NCI-H1417 treated with DMSO at 0.1 percent for 48 hours (cell line): ENCODE results near the gene UBTD2.
"Not testable (repeated sequence)": the region's sequence is repeated elsewhere in the genome, so short reads cannot be mapped to it uniquely, and the experiment has no call there.

Source experiments
- DNase-seq: peaks from one replicate; lab custom pipeline; 2025; lab: John Stamatoyannopoulos, UW

Gene UBTD2

GRCh38 chr5:172291837-172292236, 8.3 kb upstream of the UBTD2 start:
- DNase-seq: not testable (repeated sequence)

- DNase-seq: no peak
These were observed 4.9 kb upstream of the UBTD2 start for GRCh38 chr5:172288465-172288864.

DNA sequence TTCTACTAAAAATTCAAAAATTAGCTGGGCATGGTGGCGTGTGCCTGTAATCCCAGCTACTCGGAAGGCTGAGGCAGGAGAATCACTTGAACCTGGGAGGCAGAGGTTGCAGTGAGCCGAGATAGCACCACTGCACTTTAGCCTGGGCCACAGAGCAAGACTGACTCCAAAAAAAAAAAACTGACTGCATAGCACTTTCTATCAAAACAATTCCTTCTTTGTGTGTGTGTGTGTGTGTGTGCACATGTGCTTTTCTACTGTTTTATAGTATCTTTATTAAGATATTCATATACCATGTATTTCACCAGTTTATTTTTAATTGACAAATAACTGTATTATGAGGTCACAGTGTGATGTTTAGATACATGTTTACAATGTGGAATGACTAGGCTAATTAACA, 3.6 kb upstream of the UBTD2 start:
- DNase-seq: not testable (repeated sequence)

DNA sequence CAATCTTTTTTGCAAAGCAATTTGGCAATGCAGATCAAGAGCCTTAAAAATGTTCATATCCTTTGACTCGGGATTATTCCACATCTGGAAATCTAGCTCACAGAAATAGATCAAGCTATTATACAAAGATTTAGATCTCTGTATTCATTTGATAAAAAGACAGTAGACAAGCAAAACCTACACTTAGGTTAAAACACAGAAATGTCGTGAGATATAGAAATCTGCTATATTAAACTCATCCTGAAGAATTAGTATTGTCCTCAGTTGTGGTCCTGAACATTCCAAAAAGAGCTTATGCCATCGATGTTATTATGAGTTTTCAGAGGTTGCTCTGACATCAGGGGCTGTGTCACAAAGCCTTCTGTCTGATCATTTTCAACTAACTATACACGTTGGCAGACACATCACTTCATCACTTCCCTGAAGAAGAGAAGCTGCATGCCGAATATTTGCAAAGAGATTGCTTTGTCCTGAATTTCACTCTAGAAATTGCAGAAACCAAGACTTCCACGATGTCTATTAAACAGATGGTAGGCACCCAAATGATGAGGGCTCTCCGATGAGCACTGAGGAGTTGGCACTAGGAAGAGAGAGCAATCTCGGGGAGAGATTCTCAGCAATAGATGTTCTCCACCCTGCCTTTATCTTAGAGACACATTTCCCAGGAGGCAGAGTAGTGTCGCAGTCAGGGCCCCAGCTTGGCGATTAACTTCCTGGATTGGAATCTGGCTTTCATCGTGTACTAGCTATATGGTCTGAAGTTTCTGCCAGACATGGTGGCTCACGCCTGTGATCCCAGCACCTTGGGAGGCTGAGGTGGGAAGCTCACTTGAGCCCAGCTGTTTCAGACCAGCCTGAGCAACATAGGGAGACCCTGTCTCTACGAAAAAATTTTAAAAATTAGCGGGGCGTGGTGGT, 1.9 kb upstream of the UBTD2 start:
- DNase-seq: no peak

DNA sequence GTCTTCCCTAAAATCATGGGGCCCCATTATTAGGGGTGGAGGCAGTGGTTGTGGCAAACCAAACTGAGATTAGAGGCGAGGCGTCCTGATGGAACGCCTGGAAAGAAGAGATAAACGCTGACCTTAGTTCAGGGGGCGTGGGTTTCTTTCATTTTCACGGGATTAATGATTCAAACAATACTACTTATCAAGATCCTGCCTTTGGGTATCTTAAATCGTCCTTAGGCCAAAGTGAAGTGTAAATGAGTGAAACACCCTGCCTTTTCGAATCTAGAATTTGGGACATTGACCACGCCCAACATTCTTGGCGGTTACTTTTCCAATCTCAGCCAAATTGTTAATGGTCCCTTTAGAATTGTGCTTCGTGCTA, 1.0 kb upstream of the UBTD2 start:
- DNase-seq: no peak

DNA sequence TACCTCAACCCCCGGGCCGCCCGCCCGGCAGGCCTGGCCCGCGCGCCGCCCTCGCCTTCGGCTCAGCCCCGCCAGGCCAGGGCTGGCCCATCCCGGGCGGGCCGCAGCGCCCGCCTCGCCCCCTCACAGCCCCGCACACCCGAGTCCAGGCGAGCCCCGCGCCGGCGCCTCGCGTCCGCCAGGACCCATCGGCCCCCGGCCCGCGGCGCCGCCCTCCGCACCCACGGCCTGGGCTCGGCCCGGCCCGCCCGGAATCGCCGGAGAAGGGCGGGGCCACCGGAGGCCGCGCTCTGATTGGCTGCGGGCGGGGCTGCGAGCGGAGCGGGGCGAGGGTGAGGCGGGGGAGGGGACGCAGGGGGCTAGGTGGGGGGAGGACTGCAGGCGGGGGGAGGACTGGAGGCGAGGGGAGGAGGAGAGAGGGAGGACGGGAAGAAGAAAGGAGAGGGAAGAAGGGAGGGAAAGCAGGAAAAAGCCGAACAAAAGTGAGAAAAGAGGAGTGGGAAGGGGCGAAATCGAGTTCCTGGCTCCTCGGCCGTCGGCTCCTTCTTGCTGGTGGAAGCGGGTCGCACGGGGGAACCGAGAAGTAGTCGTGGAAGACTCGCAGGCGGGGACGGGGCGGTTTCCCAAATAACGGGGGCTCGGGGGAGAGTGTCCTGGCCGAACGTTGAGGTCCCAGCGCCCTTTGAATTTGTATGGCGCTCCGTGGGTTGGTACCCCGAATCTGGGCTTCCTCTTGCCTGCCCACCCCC, 472 bp upstream of the UBTD2 start:
- DNase-seq: no peak

GRCh38 chr5:172282272-172283019, 1.1 kb downstream of the UBTD2 start:
- no peak for DNase-seq

GRCh38 chr5:172281346-172281745, 2.2 kb downstream of the UBTD2 start:
- no peak for DNase-seq

- DNase-seq: no peak
These were observed 2.6 kb downstream of the UBTD2 start for GRCh38 chr5:172280929-172281328.

GRCh38 chr5:172280317-172280716, 3.2 kb downstream of the UBTD2 start:
- no peak for DNase-seq

- no peak for DNase-seq
These were observed 5.2 kb downstream of the UBTD2 start for GRCh38 chr5:172278356-172278755.

GRCh38 chr5:172276214-172276613, 7.3 kb downstream of the UBTD2 start:
- no peak for DNase-seq

GRCh38 chr5:172274951-172275753, 8.4 kb downstream of the UBTD2 start:
- no peak for DNase-seq

DNA sequence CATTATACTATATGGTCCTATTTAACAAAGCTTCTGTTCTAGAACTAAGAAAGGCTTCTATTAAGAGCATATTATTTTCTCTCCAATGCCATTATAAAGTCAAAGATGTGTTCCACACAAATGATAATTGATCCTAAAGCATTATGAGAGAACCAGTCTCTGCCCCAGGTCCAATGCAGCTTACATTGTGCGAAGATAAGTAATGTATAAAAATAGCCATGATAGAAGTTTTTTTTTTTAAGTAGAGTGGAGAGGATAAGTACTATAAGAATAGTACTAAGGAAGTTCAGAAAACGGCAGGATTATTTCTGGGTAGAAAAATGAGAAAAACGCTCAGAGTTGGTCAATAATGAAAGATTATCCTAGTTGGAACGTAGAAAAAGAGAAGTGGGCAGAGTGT, 15.6 kb downstream of the UBTD2 start:
- DNase-seq: no peak

- DNase-seq: no peak
These were observed 16.9 kb downstream of the UBTD2 start for GRCh38 chr5:172266676-172267092.

DNA sequence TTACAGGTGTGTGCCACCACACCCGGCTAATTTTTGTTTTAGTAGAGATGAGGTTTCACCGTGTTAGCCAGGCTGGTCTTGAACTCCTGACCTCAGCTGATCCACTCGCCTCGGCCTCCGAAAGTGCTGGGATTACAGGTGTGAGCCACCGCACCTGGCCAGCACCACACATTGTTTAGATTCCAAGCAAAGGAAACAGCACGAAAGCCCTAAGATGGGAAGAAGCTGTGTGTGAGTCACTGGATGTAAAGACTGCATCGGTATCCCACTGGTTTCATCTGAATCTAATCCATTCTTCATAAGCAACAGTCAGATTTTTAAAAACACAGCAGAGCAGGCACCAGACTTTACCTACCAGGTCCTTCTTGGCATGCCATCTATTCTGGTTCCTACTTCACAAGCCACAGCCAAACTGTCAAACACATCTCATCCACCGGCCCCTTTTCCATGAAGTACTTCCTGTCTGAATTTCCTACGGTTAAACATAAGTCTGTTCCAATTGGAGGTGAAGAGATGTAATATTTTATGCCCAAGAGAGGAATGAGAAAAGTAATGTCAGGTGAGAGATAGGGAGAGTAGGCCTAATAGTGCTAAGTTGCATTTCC, 17.4 kb downstream of the UBTD2 start:
- DNase-seq: no peak

- no peak for DNase-seq
These were observed 18.7 kb downstream of the UBTD2 start for GRCh38 chr5:172264815-172265395.

DNA sequence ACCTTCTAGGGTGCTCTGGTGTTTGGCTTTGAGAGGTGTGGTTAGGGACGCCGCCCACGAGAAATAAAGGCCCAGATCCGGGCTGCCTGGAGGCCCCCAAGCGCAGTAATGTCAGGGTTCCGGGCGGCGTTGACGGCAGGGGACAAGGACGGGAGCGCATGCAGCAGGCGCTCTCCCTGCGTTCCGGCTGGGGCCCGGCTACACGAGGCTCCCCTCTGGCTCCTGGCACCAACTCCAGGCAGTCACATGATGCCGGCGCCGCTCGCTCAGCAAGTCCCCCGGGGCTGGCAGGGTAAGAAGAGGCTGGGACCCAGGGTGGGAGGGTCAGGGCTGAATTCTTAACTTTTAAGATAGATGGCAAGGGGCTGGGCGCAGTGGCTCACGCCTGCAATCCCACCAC, 28.1 kb downstream of the UBTD2 start:
- no peak for DNase-seq

GRCh38 chr5:172252501-172252900, 31.1 kb downstream of the UBTD2 start:
- no peak for DNase-seq

DNA sequence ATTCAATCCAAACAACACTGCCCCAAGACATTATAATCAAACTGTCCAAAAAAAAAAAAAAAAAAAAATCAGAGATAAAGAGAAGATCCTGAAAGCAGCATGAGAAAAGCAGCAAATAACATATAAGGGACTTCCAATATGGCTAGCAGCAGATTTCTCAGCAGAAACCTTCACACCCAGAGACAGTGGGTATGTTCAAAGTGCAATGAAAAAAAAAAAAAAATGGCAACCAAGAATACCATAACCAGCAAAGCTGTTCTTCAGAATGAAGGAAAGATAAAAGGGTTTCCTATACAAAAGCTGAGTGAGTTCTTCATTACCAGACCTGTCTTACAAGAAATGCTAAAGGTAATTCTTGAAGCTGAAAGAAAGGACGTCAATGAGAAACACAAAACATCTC, 32.1 kb downstream of the UBTD2 start:
- DNase-seq: no peak

GRCh38 chr5:172248637-172249036, 34.9 kb downstream of the UBTD2 start:
- no peak for DNase-seq
